Osteoblast (primary cell): Measurements from ENCODE around the gene JPH3. TPM values are rescaled to one million over a fixed set of nuclear protein-coding genes. Genes with fewer than 3 reads are reported as not detected.

Source experiments
- DNase-seq: peaks from one replicate; pipeline ENCODE4 v3.0.0; 2011; ENCODE audit warnings: low spot score, mixed read lengths; ENCODE audit not compliant: insufficient read length; ENCODE audit errors: missing footprints
- H2AFZ ChIP-seq: 2 replicates; pipeline ENCODE4 v1.6.0; 2011; ENCODE audit warnings: mild to moderate bottlenecking, low read length
- H3K27ac ChIP-seq: 2 replicates; pipeline ENCODE4 v1.5.1; 2011; ENCODE audit warnings: mild to moderate bottlenecking, low read depth, low read length, moderate library complexity
- H3K27me3 ChIP-seq: 2 replicates; pipeline ENCODE4 v1.6.0; 2012; ENCODE audit warnings: mild to moderate bottlenecking, control low read depth, inconsistent platforms, low read length, moderate library complexity; ENCODE audit not compliant: insufficient read depth
- H3K36me3 ChIP-seq: 2 replicates; pipeline ENCODE4 v1.5.1; 2011; ENCODE audit warnings: mild to moderate bottlenecking, low read length, control low read depth, moderate library complexity; ENCODE audit not compliant: insufficient read depth
- H3K4me1 ChIP-seq: 2 replicates; pipeline ENCODE4 v1.5.1; 2011; ENCODE audit warnings: mild to moderate bottlenecking, low read length, control low read depth, moderate library complexity; ENCODE audit not compliant: insufficient read depth
- H3K4me2 ChIP-seq: 2 replicates; pipeline ENCODE4 v1.6.0; 2011; ENCODE audit warnings: mild to moderate bottlenecking, low read length; ENCODE audit not compliant: insufficient read depth
- H3K4me3 ChIP-seq: fragments of 200-600 bp; sonication (generic); 3 replicates; pipeline ENCODE4 v1.5.1; 2012; ENCODE audit warnings: mild to moderate bottlenecking, low read length, inconsistent platforms; ENCODE audit not compliant: insufficient read depth
- H3K79me2 ChIP-seq: 2 replicates; pipeline ENCODE4 v1.6.0; 2012; ENCODE audit warnings: mild to moderate bottlenecking, low read length, control low read depth, inconsistent platforms; ENCODE audit not compliant: insufficient read depth
- H3K9me3 ChIP-seq: 2 replicates; pipeline ENCODE4 v1.5.1; 2011; ENCODE audit warnings: low read depth, low read length, control low read depth
- H4K20me1 ChIP-seq: 2 replicates; pipeline ENCODE4 v1.6.0; 2012; ENCODE audit warnings: mild to moderate bottlenecking, low read length, control low read depth; ENCODE audit not compliant: insufficient read depth
- total RNA-seq: library from RNA; depleted of rRNA; stranded (reverse); fragments of >200 nt; gene quantifications from 2 replicates; pipeline ENCODE4 v1.2.3, GENCODE V29; 2012
- TF ChIP-seq, protein P1 (sequence below): IDR thresholded peaks from 2 replicates; pipeline ENCODE4 v1.5.1; 2011; ENCODE audit warnings: mild to moderate bottlenecking, low read depth, low read length, moderate library complexity; ENCODE audit errors: extremely low read depth

JPH3 gene
- total RNA-seq, 1 donor: not detected

DNA sequence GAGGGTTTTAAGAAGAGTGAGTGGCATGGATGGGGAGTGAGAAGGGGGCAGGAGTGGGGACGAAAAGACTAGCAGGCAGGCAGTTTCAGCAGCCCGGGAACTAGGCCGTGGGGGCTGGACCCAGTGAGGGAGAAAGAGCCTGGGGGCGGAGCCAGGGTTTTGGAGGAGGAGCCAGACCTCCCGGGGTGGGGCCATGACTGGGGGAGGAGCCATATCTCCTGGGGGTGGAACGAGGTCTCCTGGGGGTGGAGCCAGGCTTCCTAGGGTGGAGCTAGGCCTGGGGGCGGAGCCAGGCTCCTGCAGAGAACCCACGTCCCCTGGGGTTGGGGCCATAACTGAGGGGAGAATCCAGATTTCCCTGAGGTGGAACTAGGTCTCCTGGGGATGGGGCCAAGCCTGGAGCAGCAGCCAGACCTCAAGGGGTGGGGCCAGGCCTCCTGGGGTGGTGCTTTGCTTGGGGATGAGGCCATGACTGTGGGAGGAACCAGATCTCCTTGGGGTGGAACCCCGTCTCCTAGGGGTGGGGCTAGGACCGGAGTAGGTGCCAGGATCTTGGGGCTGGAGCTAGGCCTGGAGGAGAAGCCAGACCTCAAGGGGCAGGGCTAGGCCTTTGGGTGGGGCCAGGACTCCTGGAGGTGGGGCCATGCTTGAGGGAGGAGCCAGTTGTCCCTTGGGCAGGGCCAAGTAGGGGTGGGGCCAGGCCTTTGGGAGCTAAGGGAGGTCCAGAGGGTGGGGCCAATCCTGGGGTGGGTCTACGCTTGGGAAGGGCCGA, 41.7 kb upstream of the JPH3 start:
- Histone ChIP-seq H3K4me2 (no peak overlapping the region), H3K79me2 (no peaks in the 10 kb centered on the region), H4K20me1 (no peaks in the 10 kb centered on the region), H3K36me3 (no peaks in the 10 kb centered on the region), H3K4me1 (no peaks in the 10 kb centered on the region), H2AFZ (no peak overlapping the region), H3K27ac (no peak overlapping the region), H3K4me3 (no peak overlapping the region), H3K27me3 (peaks cover 4% of the 10 kb centered on the region), H3K9me3 (no peaks in the 10 kb centered on the region)
- DNase-seq: peak; percentile 79
- TF ChIP-seq, protein P1, sequence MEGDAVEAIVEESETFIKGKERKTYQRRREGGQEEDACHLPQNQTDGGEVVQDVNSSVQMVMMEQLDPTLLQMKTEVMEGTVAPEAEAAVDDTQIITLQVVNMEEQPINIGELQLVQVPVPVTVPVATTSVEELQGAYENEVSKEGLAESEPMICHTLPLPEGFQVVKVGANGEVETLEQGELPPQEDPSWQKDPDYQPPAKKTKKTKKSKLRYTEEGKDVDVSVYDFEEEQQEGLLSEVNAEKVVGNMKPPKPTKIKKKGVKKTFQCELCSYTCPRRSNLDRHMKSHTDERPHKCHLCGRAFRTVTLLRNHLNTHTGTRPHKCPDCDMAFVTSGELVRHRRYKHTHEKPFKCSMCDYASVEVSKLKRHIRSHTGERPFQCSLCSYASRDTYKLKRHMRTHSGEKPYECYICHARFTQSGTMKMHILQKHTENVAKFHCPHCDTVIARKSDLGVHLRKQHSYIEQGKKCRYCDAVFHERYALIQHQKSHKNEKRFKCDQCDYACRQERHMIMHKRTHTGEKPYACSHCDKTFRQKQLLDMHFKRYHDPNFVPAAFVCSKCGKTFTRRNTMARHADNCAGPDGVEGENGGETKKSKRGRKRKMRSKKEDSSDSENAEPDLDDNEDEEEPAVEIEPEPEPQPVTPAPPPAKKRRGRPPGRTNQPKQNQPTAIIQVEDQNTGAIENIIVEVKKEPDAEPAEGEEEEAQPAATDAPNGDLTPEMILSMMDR: no peak

DNA sequence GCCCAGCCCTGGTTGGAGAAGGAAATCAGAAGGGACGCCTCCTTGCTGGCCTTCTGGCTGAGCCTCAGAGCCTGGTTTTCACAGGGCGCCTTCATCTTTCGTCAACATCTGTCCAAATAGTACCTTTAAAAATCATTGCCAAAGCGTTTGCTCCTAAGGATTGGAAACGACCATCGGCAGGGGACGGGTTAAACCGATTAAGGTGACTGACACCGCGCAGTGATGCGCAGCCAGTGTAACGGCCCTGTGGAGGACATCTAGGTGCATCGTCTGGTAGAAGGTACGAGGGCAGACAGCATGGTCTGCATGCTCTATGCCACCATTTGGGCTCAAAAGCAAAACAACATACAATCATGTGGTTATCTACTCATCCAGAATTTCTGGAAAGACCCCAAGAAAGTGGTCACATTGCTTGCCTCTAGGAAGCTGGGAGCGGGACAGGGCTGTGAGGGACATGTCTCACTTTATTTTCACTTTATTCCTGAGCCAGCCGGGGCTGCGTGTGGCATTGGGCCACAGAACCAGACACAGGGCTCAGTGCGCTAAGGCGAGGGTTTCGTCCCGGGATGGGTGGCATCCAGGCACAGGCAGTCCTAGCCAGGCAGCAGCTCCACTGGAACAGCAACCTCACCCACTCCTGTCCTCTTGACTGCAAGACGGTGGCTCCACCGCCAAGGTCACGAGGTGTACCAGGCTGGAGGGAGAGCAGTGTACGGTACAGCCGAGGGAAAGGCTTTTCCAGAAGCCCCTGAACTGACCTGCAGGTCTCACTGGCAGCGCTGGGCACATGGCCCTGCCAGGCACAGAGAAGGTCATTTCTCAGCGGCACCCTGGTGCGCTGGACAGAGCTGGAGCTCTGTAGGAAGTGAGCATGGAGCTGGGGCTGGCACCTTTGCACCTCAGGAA, 40.9 kb upstream of the JPH3 start:
- Histone ChIP-seq H3K9me3 (no peaks in the 10 kb centered on the region), H2AFZ (no peak overlapping the region), H3K4me1 (no peaks in the 10 kb centered on the region), H3K36me3 (no peaks in the 10 kb centered on the region), H3K79me2 (no peaks in the 10 kb centered on the region), H3K4me2 (no peak overlapping the region), H3K27me3 (peaks cover 4% of the 10 kb centered on the region), H4K20me1 (no peaks in the 10 kb centered on the region), H3K27ac (no peak overlapping the region), H3K4me3 (no peak overlapping the region)
- peak; percentile 87 for DNase-seq
- TF ChIP-seq, protein P1: no peak

DNA sequence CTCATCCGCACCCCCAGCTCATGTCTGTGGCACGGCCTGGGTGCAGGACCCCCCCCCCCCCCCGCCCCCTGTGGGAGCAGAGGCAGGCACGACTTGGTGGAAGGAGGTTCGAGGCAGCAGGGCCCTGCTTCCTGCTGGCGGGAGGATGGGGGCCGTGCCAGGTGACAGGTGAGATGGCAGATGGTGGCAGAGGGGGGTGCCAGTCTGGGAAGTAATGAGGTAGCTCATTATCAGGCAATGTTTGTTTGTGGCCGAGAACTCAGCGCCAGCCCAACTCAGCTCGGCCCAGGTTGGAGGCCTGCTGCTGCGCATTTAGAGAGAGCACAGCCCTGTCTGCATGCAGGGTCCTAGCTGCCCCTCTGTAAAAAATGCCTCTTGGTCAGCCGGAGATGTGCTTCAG, 40.1 kb upstream of the JPH3 start:
- peak; percentile 19 for DNase-seq
- no peaks in the 10 kb centered on the region for H3K36me3 ChIP-seq
- no peaks in the 10 kb centered on the region for H3K4me1 ChIP-seq
- H2AFZ ChIP-seq: no peak overlapping the region
- H4K20me1 ChIP-seq: no peaks in the 10 kb centered on the region
- H3K4me3 ChIP-seq: no peak overlapping the region
- H3K27me3 ChIP-seq: peaks cover 4% of the 10 kb centered on the region
- H3K27ac ChIP-seq: no peak overlapping the region
- no peaks in the 10 kb centered on the region for H3K79me2 ChIP-seq
- TF ChIP-seq, protein P1: no peak
- H3K4me2 ChIP-seq: no peak overlapping the region
- H3K9me3 ChIP-seq: no peaks in the 10 kb centered on the region

DNA sequence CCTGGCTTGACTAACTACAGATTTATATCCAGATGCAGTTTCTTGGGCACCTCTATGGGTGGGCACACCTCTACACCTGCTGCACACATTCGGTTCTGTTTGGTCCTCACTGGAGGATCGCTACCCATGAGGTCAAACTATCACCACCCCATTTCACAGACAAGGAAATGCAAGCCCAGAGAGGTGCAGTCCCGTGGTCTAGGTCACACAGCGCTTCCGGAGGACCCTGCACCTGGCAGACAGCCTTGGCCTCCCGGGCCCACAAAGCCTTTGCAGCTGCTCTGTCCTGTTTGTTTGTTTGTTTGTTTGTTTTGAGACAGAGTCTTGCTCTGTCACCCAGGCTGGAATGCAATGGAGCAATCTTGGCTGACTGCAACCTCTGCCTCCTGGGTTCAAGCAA, 39.3 kb upstream of the JPH3 start:
- Histone ChIP-seq H3K27me3 (peaks cover 4% of the 10 kb centered on the region), H3K4me3 (no peak overlapping the region), H4K20me1 (no peaks in the 10 kb centered on the region), H3K36me3 (no peaks in the 10 kb centered on the region), H3K27ac (no peak overlapping the region), H3K4me2 (no peak overlapping the region), H3K4me1 (no peaks in the 10 kb centered on the region), H2AFZ (no peak overlapping the region), H3K9me3 (no peaks in the 10 kb centered on the region), H3K79me2 (no peaks in the 10 kb centered on the region)
- no peak for DNase-seq
- TF ChIP-seq, protein P1: no peak
